Mononuclear cell (primary cell): ENCODE data around the gene CA5B. TPM values are rescaled to one million over a fixed set of nuclear protein-coding genes. Genes with fewer than 3 reads are reported as not detected.

Source experiments
- H3K27me3 ChIP-seq: 2 replicates; pipeline ENCODE4 v1.6.0; 2011; ENCODE audit warnings: low read length, control low read depth; ENCODE audit not compliant: insufficient read depth
- H3K4me1 ChIP-seq: 2 replicates; pipeline ENCODE4 v1.5.1; 2011; ENCODE audit warnings: mild to moderate bottlenecking, low read length, control low read depth; ENCODE audit not compliant: insufficient read depth
- H3K4me3 ChIP-seq: 2 replicates; pipeline ENCODE4 v1.5.1; 2011; ENCODE audit warnings: mild to moderate bottlenecking, low read length, moderate library complexity
- H3K9me3 ChIP-seq: 2 replicates; pipeline ENCODE4 v1.5.1; 2011; ENCODE audit warnings: low read depth, mild to moderate bottlenecking, control low read depth, low read length
- total RNA-seq: library from RNA; depleted of rRNA; stranded (reverse); fragments of >200 nt; gene quantifications from one replicate; pipeline ENCODE4 v1.2.3, GENCODE V29; 2012

Gene CA5B
- total RNA-seq, 1 donor, result 62.2 TPM

- Histone ChIP-seq H3K4me1 (no peaks in the 10 kb centered on the region), H3K9me3 (no peaks in the 10 kb centered on the region), H3K4me3 (no peak overlapping the region), H3K27me3 (no peaks in the 10 kb centered on the region)
Measured at GRCh38 chrX:15761564-15762191, 23.6 kb downstream of the CA5B start.

DNA sequence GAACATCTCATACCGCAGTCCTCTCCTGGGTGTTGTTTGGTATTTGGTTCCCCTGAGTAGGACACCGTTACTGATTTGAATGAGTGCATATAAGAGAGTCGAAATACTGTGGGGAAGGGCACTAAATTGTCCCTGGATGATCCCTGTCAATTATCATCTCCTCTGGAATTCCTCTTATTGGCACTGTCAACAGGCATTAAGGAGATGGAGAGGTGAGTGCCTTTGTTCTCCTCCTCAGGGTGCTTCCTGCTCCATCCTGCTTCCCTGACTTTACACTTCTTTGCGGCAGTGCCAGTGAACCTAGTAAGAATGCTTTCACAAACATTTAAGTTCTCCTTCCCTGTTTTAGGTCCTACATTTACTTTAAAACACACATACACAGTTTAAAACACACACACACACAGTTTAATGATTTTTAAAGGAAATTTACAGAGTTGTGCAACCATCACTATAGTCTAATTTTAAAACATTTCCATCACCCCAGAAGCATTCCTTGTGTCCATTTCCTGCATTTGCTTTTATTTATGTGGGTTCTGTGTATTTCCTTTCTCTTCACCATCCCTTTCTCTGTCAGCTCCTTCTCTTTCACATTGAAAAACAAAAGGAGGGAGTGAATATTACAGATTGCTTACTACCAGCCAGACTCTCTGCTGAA is 31.4 kb downstream of the CA5B start:
- Histone ChIP-seq H3K27me3 (no peaks in the 10 kb centered on the region), H3K4me3 (no peak overlapping the region), H3K4me1 (no peaks in the 10 kb centered on the region), H3K9me3 (no peaks in the 10 kb centered on the region)

DNA sequence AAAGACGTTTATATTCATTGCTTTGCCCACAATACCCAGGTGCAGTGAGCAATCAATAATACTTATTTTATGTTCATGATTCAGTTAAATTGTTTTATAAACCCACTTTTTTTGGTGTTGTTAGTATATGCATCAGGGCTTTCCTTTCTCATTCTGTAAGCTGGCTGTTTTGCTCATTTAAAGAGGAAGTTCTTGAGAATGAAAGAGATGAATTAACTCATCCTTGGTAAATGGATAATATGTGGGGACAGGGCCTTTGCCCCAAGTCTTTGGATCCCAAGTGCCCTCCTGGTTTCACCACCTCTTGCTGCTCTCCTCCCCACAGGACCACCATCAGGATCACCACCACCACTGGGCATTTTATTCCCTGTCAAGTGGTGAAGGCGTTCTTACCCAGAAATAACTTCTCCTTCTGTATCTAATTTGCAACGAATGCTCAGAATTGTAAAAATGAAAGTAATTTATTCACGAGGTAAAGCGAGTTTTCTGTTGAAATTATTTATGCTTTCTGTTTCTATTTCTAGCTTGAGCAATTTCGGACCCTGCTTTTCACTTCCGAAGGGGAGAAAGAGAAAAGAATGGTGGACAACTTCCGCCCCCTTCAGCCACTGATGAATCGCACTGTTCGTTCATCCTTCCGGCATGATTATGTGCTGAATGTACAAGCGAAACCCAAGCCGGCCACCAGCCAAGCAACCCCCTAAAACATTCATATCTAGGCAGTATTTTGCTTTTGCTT is 44.1 kb downstream of the CA5B start:
- no peaks in the 10 kb centered on the region for H3K27me3 ChIP-seq
- H3K4me1 ChIP-seq, result peaks cover 38% of the 10 kb centered on the region
- peak overlapping the region; percentile 20 for H3K4me3 ChIP-seq
- H3K9me3 ChIP-seq, result no peaks in the 10 kb centered on the region

DNA sequence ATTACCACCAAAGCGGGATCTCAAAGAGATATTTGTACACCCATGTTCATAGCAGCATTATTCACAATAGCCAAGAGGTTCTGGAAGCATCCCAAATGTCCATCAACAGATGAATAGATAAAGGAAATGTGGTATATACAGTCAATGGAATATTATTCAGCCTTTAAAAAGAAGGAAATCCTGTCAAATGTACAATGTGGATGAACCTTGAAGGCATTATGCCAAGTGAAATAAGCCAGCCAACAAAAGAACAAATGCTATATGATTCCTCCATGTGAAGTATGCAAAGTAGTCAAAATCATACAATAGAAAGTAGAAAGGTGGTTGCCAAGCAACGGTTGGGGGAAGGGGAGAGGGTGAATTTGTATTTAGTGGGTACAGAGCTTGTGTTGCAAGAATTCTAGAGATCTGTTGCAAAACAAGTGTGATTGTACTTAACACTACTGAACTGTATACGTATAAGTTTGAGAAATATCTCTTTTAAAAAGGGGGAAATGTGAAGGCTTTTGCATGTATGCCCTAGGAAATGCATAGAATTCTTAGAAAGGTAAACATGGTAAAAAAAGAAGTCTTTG is 47.2 kb downstream of the CA5B start:
- H3K9me3 ChIP-seq, result no peaks in the 10 kb centered on the region
- no peak overlapping the region for H3K4me3 ChIP-seq
- peaks cover 47% of the 10 kb centered on the region for H3K4me1 ChIP-seq
- no peaks in the 10 kb centered on the region for H3K27me3 ChIP-seq

GRCh38 chrX:15786915-15787314 is 48.8 kb downstream of the CA5B start:
- H3K4me3 ChIP-seq, result no peak overlapping the region
- peaks cover 46% of the 10 kb centered on the region for H3K4me1 ChIP-seq
- H3K27me3 ChIP-seq, result no peaks in the 10 kb centered on the region
- H3K9me3 ChIP-seq, result no peaks in the 10 kb centered on the region

GRCh38 chrX:15789979-15790768 is 52.1 kb downstream of the CA5B start, which contains the start of gene ZRSR2:
Gene ZRSR2, plus strand, starts transcription at chrX:15790484. Its CDS starts 12 bp downstream, at chrX:15790496.
- Histone ChIP-seq H3K9me3 (no peaks in the 10 kb centered on the region), H3K27me3 (no peaks in the 10 kb centered on the region), H3K4me1 (peaks cover 50% of the 10 kb centered on the region), H3K4me3 (peak within 1 kb of the TSS; percentile 79)

DNA sequence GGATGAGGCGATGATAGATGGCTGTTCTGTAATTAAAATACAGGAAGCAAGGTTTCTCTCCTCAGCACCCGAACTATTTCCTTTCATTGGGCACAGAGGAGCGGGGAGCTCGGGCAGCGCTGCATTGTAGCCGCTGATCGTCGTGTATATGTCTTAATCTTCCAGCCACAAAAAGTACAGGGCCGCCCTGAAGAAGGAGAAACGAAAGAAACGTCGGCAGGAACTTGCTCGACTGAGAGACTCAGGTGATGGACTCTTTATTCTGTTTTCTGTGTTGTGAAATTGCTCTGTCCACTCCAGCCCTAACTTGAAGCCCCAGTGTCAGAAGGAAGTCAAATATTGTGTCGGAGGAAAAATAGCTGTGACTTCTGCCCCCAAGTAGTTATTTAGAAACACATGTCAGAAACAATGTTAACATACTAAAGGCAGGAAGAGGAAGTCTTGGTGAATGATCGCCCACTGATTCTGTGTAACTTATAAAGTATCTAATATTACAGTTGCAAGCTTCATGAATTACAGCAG is 52.8 kb downstream of the CA5B start:
- Histone ChIP-seq H3K27me3 (no peaks in the 10 kb centered on the region), H3K4me3 (peak overlapping the region; percentile 79), H3K4me1 (peaks cover 45% of the 10 kb centered on the region), H3K9me3 (no peaks in the 10 kb centered on the region)

DNA sequence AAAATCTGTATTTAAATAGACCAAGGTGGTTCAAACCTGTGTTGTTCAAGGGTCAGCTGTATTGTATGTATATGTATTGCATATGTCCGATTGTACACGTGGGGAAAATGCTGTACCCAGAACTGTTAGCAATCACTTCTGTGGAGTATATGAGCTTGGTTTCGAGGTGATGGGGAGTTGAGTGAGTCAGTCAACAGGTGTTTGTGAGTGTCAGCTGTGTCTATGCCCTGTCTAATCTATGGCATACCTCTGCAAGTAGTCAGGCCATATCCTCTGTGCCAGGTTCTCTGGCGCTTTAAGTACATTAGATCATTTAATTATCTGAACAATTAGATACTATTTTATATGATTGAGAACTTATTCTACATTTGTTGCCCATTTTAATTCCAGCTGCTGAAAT is 59.6 kb downstream of the CA5B start:
- no peak overlapping the region for H3K4me3 ChIP-seq
- H3K4me1 ChIP-seq, result peaks cover 12% of the 10 kb centered on the region
- H3K9me3 ChIP-seq, result no peaks in the 10 kb centered on the region
- H3K27me3 ChIP-seq, result no peaks in the 10 kb centered on the region

GRCh38 chrX:15804563-15804962 is 66.5 kb downstream of the CA5B start:
- H3K9me3 ChIP-seq, result no peaks in the 10 kb centered on the region
- no peaks in the 10 kb centered on the region for H3K27me3 ChIP-seq
- H3K4me1 ChIP-seq, result peaks cover 21% of the 10 kb centered on the region
- no peak overlapping the region for H3K4me3 ChIP-seq

DNA sequence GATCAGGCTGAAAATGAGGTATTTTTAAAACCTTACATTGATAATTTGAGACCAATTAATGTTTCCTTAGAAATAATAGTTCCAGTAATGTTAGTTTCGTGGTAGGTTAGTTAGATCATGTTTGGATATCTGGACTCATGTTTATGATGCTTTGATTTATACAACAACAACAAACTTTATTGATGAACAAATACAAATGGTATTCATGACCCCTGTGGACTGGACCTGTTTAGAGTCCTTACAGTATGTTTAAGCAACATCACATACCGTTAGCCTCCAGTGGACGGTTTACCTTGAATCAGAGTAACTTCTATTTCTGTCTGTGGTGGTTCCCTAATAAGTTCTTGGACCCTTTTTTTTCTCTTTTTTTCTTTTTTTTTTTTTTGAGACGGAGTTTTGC is 70.2 kb downstream of the CA5B start:
- Histone ChIP-seq H3K4me1 (peaks cover 19% of the 10 kb centered on the region), H3K4me3 (no peak overlapping the region), H3K27me3 (no peaks in the 10 kb centered on the region), H3K9me3 (no peaks in the 10 kb centered on the region)

DNA sequence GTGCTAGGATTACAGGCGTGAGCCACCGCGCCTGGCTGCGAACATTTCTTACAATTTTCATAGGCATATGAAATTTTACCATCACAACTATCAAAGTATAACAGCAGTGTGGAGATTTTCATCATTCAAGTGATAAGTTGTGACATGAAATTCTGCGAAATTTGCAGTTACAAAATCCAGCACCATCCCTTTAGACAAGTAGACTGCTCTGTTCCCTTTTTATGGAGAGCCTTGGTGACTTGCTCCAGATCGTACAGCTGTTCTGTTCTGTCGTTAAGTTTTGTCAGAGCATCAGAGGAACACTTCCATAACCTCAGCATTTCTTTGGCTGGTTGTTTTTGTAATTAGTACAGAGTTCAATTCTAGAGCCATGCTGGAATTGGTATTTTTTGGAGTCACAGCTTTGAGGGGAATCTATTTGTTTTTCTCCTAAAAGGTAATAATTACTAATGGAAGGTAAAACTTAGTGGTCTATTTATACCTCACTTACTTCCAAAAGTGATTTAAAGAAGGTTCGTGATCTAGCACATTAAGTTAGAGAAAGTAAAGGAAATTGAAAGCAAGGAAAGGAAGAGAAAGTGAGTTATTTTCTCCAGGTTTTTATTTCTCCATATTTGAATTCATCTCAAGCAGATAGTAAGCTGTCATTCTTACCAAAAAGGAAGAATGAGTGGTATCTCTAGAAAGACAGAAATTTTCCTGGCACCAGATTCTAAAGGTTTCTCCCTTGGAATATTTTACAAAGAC is 74.3 kb downstream of the CA5B start:
- H3K4me3 ChIP-seq, result no peak overlapping the region
- H3K9me3 ChIP-seq, result no peaks in the 10 kb centered on the region
- peaks cover 21% of the 10 kb centered on the region for H3K4me1 ChIP-seq
- no peaks in the 10 kb centered on the region for H3K27me3 ChIP-seq

DNA sequence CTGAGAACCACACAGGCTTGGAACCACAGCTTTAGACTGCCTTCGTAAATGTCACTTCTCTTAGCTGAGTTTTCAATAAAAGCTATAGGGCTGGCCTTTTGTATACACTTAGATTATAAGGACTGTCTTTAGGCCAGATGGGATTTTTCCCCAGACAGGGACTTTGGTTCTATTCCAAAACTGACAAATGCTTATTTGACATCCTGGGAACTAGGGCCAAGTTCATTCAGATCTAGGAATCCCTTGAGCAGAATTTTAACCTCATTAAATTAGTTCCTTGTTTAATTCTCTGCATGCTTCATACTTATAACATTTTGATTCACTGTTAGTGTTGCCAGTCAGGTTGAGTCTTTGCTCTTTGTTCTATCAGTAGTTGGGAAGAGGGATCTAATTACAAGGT is 75.3 kb downstream of the CA5B start:
- Histone ChIP-seq H3K27me3 (no peaks in the 10 kb centered on the region), H3K4me1 (peaks cover 21% of the 10 kb centered on the region), H3K4me3 (no peak overlapping the region), H3K9me3 (no peaks in the 10 kb centered on the region)

- Histone ChIP-seq H3K4me1 (peaks cover 21% of the 10 kb centered on the region), H3K9me3 (no peaks in the 10 kb centered on the region), H3K4me3 (no peak overlapping the region), H3K27me3 (no peaks in the 10 kb centered on the region)
Measured at GRCh38 chrX:15814771-15815365, 76.8 kb downstream of the CA5B start.
